Measurements from ENCODE around the gene NEK11. TPM values are rescaled to one million over a fixed set of nuclear protein-coding genes. Genes with fewer than 3 reads are reported as not detected.
A peak's percentile ranks its signal among the peaks of the same experiment; 100 is the strongest.

The NEK11 gene
- total and polyA plus RNA-seq, 9 of the 15 experiments (the other 6 are each of a cell fraction or from before 2014, with no cell fraction given) = 0.28 to 1.5 (median 0.87) TPM

DNA sequence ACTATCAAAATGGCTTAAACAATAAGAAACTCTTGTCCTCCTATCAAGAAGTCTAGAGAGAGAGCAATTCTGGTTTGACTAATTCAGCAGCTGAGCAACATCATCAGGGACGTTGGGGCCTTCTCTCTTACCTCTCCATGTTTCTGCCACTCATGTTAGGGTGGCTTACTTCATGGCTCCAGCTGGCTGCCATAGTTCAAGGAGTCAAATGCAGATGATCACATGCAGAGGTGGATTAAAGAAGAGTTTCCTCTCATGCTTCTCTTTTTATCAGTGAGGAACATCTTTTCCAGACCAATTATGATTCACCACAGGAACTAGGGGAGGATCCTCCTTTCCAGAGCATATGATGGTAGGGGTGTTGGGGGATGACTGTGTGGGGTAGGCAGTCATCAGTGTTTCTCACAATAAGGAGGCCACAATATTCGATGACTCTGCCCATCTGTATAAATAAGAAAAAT is 45.5 kb downstream of the NEK11 start (continued):
- TF ChIP-seq, protein P1, sequence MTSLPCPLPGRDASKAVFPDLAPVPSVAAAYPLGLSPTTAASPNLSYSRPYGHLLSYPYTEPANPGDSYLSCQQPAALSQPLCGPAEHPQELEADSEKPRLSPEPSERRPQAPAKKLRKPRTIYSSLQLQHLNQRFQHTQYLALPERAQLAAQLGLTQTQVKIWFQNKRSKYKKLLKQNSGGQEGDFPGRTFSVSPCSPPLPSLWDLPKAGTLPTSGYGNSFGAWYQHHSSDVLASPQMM (CRISPR knock-in tag; IDR thresholded peaks at IDR 0.05) = no peak
- TF ChIP-seq BACH1 (tag; IDR thresholded peaks at IDR 0.05) (peak; percentile 19), HMGN3 (IDR thresholded peaks at IDR 0.05; ENCODE audit: borderline replicate concordance, extremely low read depth, insufficient read length, low read depth, low read length) (no peak), ESRRA (IDR thresholded peaks at IDR 0.05; ENCODE audit: borderline replicate concordance, low read depth) (no peak), YY1 (IDR thresholded peaks at IDR 0.05; ENCODE audit: borderline replicate concordance in 1 of 3, control insufficient read depth in 1 of 3, extremely low read depth in 1 of 3, insufficient read depth in 3 of 3, insufficient read length in 1 of 3, insufficient replicate concordance in 2 of 3, low read depth in 1 of 3, low read length in 2 of 3) (peak in 1 of 3 experiments; percentile 63), NEUROD1 (IDR thresholded peaks at IDR 0.05; ENCODE audit: borderline replicate concordance, low read depth, low read length, partially characterized antibody) (no peak), HDAC1 (IDR thresholded peaks at IDR 0.05) (no peak), ZNF184 (CRISPR knock-in tag; IDR thresholded peaks at IDR 0.05) (no peak), SREBF2 (CRISPR knock-in tag; IDR thresholded peaks at IDR 0.05) (no peak), KHSRP (IDR thresholded peaks at IDR 0.05) (no peak), GATA2 (CRISPR knock-in tag; IDR thresholded peaks at IDR 0.05) (peak; percentile 73), POLR2H (tag; IDR thresholded peaks at IDR 0.05; ENCODE audit: low read depth) (no peak), TOE1 (IDR thresholded peaks at IDR 0.05; ENCODE audit: borderline replicate concordance) (peak; percentile 57; the same call in 1 of the 2 replicates), TOE1 (CRISPR knock-in tag; IDR thresholded peaks at IDR 0.05; ENCODE audit: borderline replicate concordance, low read depth) (no peak), HDAC8 (tag; IDR thresholded peaks at IDR 0.05) (no peak), CTBP1 (IDR thresholded peaks at IDR 0.05; ENCODE audit: borderline replicate concordance) (peak; percentile 60; the same call in 1 of the 2 replicates), NFRKB (IDR thresholded peaks at IDR 0.05; ENCODE audit: low read depth) (no peak), RBBP5 (IDR thresholded peaks at IDR 0.05; ENCODE audit: borderline replicate concordance, insufficient read depth, low read length, poor library complexity, severe bottlenecking) (no peak), MBD2 (IDR thresholded peaks at IDR 0.05; ENCODE audit: borderline replicate concordance, low read depth) (no peak; the same call in 1 of the 2 replicates)
- TF ChIP-seq, protein P2, sequence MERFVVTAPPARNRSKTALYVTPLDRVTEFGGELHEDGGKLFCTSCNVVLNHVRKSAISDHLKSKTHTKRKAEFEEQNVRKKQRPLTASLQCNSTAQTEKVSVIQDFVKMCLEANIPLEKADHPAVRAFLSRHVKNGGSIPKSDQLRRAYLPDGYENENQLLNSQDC (CRISPR knock-in tag; IDR thresholded peaks at IDR 0.05) = no peak
- TF ChIP-seq, protein P3, sequence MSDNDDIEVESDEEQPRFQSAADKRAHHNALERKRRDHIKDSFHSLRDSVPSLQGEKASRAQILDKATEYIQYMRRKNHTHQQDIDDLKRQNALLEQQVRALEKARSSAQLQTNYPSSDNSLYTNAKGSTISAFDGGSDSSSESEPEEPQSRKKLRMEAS (CRISPR knock-in tag; IDR thresholded peaks at IDR 0.05) = no peak
- TF ChIP-seq, protein P4, sequence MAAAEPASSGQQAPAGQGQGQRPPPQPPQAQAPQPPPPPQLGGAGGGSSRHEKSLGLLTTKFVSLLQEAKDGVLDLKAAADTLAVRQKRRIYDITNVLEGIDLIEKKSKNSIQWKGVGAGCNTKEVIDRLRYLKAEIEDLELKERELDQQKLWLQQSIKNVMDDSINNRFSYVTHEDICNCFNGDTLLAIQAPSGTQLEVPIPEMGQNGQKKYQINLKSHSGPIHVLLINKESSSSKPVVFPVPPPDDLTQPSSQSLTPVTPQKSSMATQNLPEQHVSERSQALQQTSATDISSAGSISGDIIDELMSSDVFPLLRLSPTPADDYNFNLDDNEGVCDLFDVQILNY (CRISPR knock-in tag; IDR thresholded peaks at IDR 0.05) = no peak
- TF ChIP-seq, protein P5, sequence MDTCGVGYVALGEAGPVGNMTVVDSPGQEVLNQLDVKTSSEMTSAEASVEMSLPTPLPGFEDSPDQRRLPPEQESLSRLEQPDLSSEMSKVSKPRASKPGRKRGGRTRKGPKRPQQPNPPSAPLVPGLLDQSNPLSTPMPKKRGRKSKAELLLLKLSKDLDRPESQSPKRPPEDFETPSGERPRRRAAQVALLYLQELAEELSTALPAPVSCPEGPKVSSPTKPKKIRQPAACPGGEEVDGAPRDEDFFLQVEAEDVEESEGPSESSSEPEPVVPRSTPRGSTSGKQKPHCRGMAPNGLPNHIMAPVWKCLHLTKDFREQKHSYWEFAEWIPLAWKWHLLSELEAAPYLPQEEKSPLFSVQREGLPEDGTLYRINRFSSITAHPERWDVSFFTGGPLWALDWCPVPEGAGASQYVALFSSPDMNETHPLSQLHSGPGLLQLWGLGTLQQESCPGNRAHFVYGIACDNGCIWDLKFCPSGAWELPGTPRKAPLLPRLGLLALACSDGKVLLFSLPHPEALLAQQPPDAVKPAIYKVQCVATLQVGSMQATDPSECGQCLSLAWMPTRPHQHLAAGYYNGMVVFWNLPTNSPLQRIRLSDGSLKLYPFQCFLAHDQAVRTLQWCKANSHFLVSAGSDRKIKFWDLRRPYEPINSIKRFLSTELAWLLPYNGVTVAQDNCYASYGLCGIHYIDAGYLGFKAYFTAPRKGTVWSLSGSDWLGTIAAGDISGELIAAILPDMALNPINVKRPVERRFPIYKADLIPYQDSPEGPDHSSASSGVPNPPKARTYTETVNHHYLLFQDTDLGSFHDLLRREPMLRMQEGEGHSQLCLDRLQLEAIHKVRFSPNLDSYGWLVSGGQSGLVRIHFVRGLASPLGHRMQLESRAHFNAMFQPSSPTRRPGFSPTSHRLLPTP (IDR thresholded peaks at IDR 0.05; ENCODE audit: borderline replicate concordance, extremely low read depth, insufficient read length) = no peak
